ENCODE data around the gene TADA2A.

TADA2A gene

DNA sequence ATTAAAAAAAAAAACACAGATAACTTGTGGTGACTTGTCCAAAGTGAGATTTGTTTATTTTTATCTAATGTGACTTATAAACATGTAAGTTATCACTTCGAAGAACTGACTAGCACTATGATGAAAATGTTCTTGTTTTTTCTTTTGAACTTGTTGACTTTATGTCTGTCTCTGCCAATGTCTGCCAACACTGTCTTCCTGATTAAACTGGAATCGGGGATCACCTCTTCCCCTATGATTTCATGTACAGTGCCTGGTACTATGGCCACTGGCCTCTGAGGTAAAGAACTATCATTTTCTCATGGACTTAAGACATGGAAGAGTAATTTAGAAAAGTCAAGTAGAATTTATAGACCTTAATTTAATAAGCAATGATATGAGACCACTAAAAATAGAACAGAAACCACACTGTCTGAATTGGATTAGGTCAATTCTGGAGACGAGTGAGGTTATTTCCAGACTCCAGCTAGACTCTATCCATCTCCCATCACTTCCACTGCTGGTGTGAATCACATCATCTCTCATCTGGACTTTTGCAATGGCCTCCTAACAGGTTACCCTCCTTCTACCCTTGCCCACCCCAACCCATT is 22.0 kb upstream of the TADA2A start:
- no peak for DNase-seq (ENCODE audit: extremely low read depth, insufficient read length)
- Histone ChIP-seq H3K4me3 (replicated peaks; ENCODE audit: low read depth, low read length) (no peak overlapping the region), H3K36me3 (ENCODE audit: control insufficient read depth, insufficient read depth, low read length) (no peaks in the 10 kb centered on the region), H3K27me3 (replicated peaks; ENCODE audit: control insufficient read depth, insufficient read depth, low read length) (no peaks in the 10 kb centered on the region)
- TF ChIP-seq, protein P1, sequence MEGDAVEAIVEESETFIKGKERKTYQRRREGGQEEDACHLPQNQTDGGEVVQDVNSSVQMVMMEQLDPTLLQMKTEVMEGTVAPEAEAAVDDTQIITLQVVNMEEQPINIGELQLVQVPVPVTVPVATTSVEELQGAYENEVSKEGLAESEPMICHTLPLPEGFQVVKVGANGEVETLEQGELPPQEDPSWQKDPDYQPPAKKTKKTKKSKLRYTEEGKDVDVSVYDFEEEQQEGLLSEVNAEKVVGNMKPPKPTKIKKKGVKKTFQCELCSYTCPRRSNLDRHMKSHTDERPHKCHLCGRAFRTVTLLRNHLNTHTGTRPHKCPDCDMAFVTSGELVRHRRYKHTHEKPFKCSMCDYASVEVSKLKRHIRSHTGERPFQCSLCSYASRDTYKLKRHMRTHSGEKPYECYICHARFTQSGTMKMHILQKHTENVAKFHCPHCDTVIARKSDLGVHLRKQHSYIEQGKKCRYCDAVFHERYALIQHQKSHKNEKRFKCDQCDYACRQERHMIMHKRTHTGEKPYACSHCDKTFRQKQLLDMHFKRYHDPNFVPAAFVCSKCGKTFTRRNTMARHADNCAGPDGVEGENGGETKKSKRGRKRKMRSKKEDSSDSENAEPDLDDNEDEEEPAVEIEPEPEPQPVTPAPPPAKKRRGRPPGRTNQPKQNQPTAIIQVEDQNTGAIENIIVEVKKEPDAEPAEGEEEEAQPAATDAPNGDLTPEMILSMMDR (IDR thresholded peaks at IDR 0.05; ENCODE audit: insufficient read depth, low read length, poor library complexity, severe bottlenecking): no peak

DNA sequence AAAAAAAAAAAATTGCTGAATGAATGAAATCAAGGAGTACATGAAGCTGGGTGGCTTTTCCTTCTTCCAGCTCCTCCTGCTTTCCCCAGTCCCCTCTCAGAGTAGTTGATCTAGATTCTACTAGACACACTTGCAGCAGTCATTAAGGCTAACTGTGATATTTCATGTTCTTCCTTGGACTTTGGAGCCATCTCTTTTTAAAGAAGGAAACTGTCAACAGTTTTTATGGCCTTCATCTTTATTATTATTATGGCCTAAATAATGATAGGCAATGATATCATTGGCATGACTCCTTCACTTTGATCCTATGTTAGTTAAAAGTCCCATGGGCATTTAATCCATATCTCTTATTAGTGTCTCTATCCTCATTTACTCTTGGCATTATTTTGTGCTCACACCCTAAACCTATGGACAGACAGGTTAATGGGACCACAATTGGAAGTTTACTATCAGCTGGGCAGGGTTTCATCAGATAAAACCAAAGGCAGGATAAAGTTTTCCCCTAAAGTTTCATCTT is 21.2 kb upstream of the TADA2A start:
- H3K36me3 ChIP-seq (ENCODE audit: control insufficient read depth, insufficient read depth, low read length): no peaks in the 10 kb centered on the region
- DNase-seq (ENCODE audit: extremely low read depth, insufficient read length): no peak
- no peaks in the 10 kb centered on the region for H3K27me3 ChIP-seq (replicated peaks; ENCODE audit: control insufficient read depth, insufficient read depth, low read length)
- TF ChIP-seq, protein P1 (IDR thresholded peaks at IDR 0.05; ENCODE audit: insufficient read depth, low read length, poor library complexity, severe bottlenecking): no peak
- H3K4me3 ChIP-seq (replicated peaks; ENCODE audit: low read depth, low read length): no peak overlapping the region

GRCh38 chr17:37386462-37386861 is 20.2 kb upstream of the TADA2A start:
- H3K36me3 ChIP-seq (ENCODE audit: control insufficient read depth, insufficient read depth, low read length): no peaks in the 10 kb centered on the region
- TF ChIP-seq, protein P1 (IDR thresholded peaks at IDR 0.05; ENCODE audit: insufficient read depth, low read length, poor library complexity, severe bottlenecking): no peak
- no peak overlapping the region for H3K4me3 ChIP-seq (replicated peaks; ENCODE audit: low read depth, low read length)
- no peak for DNase-seq (ENCODE audit: extremely low read depth, insufficient read length)
- H3K27me3 ChIP-seq (replicated peaks; ENCODE audit: control insufficient read depth, insufficient read depth, low read length): no peaks in the 10 kb centered on the region

GRCh38 chr17:37388266-37388665 is 18.4 kb upstream of the TADA2A start:
- Histone ChIP-seq H3K36me3 (ENCODE audit: control insufficient read depth, insufficient read depth, low read length) (no peaks in the 10 kb centered on the region), H3K4me3 (replicated peaks; ENCODE audit: low read depth, low read length) (no peak overlapping the region), H3K27me3 (replicated peaks; ENCODE audit: control insufficient read depth, insufficient read depth, low read length) (no peaks in the 10 kb centered on the region)
- TF ChIP-seq, protein P1 (IDR thresholded peaks at IDR 0.05; ENCODE audit: insufficient read depth, low read length, poor library complexity, severe bottlenecking): no peak
- DNase-seq (ENCODE audit: extremely low read depth, insufficient read length): no peak

GRCh38 chr17:37389160-37389559 is 17.5 kb upstream of the TADA2A start:
- no peaks in the 10 kb centered on the region for H3K27me3 ChIP-seq (replicated peaks; ENCODE audit: control insufficient read depth, insufficient read depth, low read length)
- no peaks in the 10 kb centered on the region for H3K36me3 ChIP-seq (ENCODE audit: control insufficient read depth, insufficient read depth, low read length)
- TF ChIP-seq, protein P1 (IDR thresholded peaks at IDR 0.05; ENCODE audit: insufficient read depth, low read length, poor library complexity, severe bottlenecking): no peak
- H3K4me3 ChIP-seq (replicated peaks; ENCODE audit: low read depth, low read length): no peak overlapping the region
- no peak for DNase-seq (ENCODE audit: extremely low read depth, insufficient read length)

DNA sequence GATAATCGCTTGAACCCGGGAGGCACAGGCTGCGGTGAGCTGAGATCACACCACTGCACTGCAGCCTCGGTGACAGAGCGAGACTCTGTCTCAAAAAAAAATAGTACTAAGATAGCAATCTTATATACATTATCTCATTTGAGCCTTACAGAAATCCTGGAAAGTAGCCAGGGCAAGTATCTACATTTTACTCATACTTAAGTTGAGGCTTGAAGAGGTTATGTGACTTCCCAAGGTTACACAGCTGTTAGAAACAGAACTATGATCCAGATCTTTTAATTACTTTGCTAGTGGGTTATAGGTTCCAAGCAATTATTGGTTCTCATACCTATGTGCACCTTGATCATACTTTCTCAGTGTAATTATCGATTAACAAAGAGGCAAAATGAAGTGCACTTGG is 15.5 kb upstream of the TADA2A start:
- Histone ChIP-seq H3K27me3 (replicated peaks; ENCODE audit: control insufficient read depth, insufficient read depth, low read length) (no peaks in the 10 kb centered on the region), H3K4me3 (replicated peaks; ENCODE audit: low read depth, low read length) (no peak overlapping the region), H3K36me3 (ENCODE audit: control insufficient read depth, insufficient read depth, low read length) (no peaks in the 10 kb centered on the region)
- TF ChIP-seq, protein P1 (IDR thresholded peaks at IDR 0.05; ENCODE audit: insufficient read depth, low read length, poor library complexity, severe bottlenecking): no peak
- no peak for DNase-seq (ENCODE audit: extremely low read depth, insufficient read length)

Data from GM06990 (cell line).